Astrocyte of the spinal cord (primary cell): Measurements from ENCODE around the gene PPOX.

Experiments
- DNase-seq: peaks from one replicate; pipeline ENCODE4 v3.0.0; 2011; ENCODE audit warnings: low read depth, low spot score
- H3K4me3 ChIP-seq: 2 replicates; pipeline ENCODE4 v1.5.1; 2011; ENCODE audit warnings: low read depth, mild to moderate bottlenecking, low read length, moderate library complexity
- in situ Hi-C: cut with HindIII; loops from 2 replicates; pipeline ENCODE4 v1.10.0; 2017; ENCODE audit warnings: low sequenced_read_pairs
- TF ChIP-seq, protein P1 (sequence below): IDR thresholded peaks from 2 replicates; pipeline ENCODE4 v1.5.1; 2012; ENCODE audit warnings: low read depth, mild to moderate bottlenecking, low read length, inconsistent platforms

PPOX gene

DNA sequence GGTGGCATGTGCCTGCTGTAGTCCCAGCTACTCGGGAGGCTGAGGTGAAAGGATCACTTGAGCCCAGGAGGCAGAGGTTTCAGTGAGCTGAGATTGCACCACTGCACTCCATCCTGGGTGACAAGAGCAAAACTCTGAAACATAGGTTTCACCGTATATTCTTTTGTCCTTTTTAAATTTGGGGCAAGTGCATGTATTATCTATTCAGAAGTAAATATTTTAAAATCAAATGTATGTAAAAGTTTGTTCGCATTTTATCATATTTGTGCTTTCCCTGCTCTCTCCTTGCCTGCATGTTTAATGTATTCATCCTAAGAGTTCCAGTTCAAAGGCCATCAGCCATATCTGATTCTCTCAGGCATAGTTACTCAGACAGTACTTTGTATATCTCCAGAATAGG lies 20.4 kb upstream of the PPOX start:
- in situ Hi-C loops = loop anchor here (25.0 kb wide), 1 partner anchor 109 kb away; the partner anchor contains the start of genes TSTD1 and USF1
- no peak overlapping the region for H3K4me3 ChIP-seq
- no peak for DNase-seq
- TF ChIP-seq, protein P1, sequence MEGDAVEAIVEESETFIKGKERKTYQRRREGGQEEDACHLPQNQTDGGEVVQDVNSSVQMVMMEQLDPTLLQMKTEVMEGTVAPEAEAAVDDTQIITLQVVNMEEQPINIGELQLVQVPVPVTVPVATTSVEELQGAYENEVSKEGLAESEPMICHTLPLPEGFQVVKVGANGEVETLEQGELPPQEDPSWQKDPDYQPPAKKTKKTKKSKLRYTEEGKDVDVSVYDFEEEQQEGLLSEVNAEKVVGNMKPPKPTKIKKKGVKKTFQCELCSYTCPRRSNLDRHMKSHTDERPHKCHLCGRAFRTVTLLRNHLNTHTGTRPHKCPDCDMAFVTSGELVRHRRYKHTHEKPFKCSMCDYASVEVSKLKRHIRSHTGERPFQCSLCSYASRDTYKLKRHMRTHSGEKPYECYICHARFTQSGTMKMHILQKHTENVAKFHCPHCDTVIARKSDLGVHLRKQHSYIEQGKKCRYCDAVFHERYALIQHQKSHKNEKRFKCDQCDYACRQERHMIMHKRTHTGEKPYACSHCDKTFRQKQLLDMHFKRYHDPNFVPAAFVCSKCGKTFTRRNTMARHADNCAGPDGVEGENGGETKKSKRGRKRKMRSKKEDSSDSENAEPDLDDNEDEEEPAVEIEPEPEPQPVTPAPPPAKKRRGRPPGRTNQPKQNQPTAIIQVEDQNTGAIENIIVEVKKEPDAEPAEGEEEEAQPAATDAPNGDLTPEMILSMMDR = no peak

DNA sequence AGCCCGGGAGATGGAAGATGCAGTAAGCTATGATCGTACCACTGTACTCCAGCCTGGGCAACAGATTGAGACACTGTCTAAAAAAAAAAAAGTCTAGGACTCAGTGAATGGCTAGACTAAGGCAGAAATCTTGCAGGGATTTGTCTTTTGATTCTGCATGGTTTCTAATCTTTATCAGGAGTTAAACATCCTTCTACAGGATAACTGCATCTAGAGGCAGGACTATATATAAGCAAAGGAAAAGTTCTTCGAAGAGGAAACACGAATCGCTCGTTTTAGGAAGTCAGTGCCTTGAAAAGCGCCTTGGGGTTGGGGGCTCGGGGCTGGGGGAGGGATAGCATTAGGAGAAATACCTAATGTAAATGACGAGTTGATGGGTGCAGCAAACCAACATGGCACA lies 13.1 kb upstream of the PPOX start:
- no peak for DNase-seq
- TF ChIP-seq, protein P1 = no peak
- in situ Hi-C loops = no loop called here
- peak overlapping the region; percentile 97 for H3K4me3 ChIP-seq

DNA sequence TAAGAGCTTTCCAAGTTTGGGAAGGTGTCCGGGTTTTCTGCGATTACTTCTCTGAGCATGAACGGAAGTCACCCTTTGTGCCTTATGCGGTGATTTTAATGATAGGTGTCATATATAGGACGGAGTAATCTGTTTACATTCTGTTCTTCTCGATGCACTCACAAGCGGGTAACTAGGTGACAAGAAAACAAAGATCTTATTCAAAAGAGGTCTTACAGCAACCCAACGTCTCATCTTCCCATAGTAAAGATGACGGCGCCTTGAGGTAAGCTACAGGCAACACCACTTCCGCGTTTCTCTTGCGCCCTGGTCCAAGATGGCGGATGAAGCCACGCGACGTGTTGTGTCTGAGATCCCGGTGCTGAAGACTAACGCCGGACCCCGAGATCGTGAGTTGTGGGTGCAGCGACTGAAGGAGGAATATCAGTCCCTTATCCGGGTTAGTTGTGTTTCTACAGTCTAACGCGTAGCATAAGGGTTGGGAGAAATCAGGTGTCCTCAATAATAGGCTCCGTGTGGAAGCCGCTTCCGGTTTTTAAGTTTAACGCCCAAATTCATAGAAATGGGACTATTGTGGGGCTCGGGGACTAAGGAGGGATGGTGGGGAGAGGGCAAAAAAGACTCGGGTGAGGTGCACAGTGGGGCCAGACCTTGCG lies 12.4 kb upstream of the PPOX start, which contains the start of gene UFC1:
Gene UFC1 (plus strand): TSS at position 297 of the 656 bp plus-strand sequence. CDS start 20 bp downstream, at position 317.
- H3K4me3 ChIP-seq = peak within 1 kb of the TSS; percentile 97
- in situ Hi-C loops = no loop called here
- TF ChIP-seq, protein P1 = no peak
- DNase-seq = peak; percentile 94

DNA sequence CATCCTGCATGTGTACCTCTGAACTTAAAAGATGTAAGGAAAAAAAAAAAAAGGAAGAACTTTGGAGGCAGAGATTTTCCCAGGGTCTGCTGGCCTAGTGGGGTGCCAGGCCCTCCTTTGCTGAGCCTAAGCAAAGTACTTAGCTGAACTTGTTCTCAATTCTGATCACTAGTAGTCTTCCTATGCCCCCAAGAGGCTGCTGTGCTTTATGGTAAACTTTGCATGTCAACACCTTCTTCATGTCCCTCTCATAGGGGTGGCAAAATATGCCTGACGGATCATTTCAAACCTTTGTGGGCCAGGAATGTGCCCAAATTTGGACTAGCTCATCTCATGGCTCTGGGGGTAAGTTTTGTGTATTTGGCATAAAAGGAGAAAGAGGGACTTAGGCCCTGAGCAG lies 8.4 kb upstream of the PPOX start:
- no peak overlapping the region for H3K4me3 ChIP-seq
- TF ChIP-seq, protein P1 = no peak
- in situ Hi-C loops = no loop called here
- no peak for DNase-seq

DNA sequence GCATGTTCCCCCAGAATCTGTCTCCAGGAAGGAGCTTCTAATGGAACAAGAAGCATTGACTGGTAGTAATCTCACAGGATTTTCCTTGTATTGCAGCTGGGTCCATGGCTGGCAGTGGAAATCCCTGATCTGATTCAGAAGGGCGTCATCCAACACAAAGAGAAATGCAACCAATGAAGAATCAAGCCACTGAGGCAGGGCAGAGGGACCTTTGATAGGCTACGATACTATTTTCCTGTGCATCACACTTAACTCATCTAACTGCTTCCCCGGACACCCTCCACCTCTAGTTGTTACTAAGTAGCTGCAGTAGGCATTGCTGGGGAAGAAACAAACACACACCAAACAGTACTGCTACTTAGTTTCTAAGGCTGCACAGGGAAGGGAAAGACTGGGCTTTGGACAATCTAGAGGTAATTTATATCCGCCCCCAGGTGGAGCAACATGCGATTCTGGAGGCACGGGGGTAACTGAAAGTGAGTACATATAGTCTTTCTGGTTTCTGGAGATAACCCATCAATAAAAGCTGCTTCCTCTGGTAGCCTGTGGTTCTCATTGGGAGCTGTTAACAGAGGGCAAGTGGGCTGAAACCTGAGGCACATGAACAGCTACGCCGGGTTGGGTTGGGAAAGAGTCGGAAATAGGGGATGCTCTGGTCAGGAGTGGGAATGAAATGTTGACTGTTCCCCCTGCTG lies 7.8 kb upstream of the PPOX start:
- in situ Hi-C loops = no loop called here
- no peak for DNase-seq
- TF ChIP-seq, protein P1 = no peak
- no peak overlapping the region for H3K4me3 ChIP-seq

DNA sequence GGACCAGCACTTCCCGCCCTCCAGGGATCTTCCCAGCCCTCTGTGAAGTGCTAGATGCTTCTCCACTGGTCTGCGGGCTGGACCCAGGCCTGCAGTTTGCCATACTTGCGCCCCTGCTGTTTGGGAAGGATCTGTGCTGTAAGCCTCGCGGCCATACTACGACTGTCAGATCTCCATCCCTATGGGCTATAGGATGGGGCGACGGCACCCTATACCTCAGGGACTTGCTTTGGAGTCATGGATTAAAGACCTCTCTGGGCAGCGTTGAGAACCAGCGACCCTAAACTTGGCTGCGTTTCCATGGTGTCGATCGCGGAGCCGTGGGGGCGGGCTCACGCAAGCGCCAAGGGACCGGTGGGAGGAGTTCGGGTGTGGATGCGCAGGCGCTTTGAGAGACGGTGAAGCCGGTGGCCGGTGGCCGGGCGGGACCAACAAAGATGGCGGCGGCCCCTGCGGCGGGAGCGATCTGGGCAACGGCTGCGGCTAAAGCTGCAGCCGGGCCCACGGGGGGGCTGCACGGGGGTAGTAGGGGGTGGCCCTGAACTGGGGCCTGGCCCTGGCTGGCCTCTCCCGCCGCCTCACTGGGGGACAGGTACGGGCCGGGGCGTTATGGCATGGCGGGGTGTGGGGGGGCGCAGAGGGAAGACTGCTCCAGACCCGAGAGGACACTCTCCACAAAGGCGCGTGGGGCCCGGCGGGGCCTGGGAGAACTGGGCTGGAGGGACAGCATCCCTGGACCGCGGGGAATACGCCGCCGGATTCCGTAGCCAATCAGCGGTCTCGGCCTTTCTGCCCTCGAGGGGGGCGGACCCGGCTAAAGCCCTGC lies 6.9 kb upstream of the PPOX start, which contains the start of gene USP21:
Gene USP21 (plus strand): TSS at position 414 of the 826 bp plus-strand sequence. CDS start 1,141 bp downstream, outside the sequence.
- TF ChIP-seq, protein P1 = peak; percentile 43
- in situ Hi-C loops = no loop called here
- peak within 1 kb of the TSS; percentile 96 for H3K4me3 ChIP-seq
- DNase-seq = peak; percentile 89
